Measurements from ENCODE around the gene RAPGEF4.

- TF ChIP-seq POLR2A (IDR thresholded peaks at IDR 0.05; ENCODE audit: low read length) (no peak), GATA1 (IDR thresholded peaks at IDR 0.05; ENCODE audit: low read depth, low read length) (no peak)
Observed at GRCh38 chr2:172909454-172909853, 173.8 kb downstream of the RAPGEF4 start.

All from erythroblast (primary cell).